Left renal cortex interstitium (tissue), 4 donors: ENCODE results near the gene NCKAP5. TPM values are rescaled to one million over a fixed set of nuclear protein-coding genes. Genes with fewer than 3 reads are reported as not detected.
"Not testable (repeated sequence)": the region's sequence is repeated elsewhere in the genome, so short reads cannot be mapped to it uniquely, and the experiment has no call there.

ENCODE experiments used
- DNase-seq, 4 donors: peaks; one replicate each; pipeline ENCODE4 v3.0.0-alpha.2; 2013; ENCODE audit warnings: low read depth in 4 of 4, low spot score in 2 of 4, missing footprints in 1 of 4
- polyA plus RNA-seq, 4 donors: library from polyadenylated mRNA; unstranded; fragments of 120-200 nt; gene quantifications; one replicate each; pipeline ENCODE4 v1.2.1, GENCODE V29; 2013; ENCODE audit not compliant: insufficient read length in 4 of 4

The NCKAP5 gene
- polyA plus RNA-seq, 4 donors: 5.9 to 8.1 (median 7.0) TPM

DNA sequence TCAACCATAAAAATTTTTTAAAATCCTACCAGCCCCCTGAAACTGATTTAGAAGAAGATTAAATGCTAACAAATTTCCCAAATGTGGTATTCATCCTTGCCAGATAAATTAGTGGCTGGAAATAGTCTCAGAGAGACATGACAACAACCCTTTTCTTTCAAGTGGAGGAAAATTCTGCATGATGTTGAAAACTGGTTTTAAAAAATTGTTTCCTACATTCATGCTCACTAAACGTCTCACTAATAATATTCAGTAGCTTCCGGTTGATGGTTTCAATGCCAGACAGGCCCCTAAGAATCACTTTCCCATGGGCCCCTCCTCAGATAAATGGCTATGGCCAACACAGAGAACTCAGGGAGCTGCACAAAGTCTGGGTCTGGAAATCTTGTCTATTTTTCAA is 43.2 kb downstream of the NCKAP5 start:
- DNase-seq: no peak

- DNase-seq: no peak
Measured at GRCh38 chr2:133523406-133523805, 44.9 kb downstream of the NCKAP5 start.

DNA sequence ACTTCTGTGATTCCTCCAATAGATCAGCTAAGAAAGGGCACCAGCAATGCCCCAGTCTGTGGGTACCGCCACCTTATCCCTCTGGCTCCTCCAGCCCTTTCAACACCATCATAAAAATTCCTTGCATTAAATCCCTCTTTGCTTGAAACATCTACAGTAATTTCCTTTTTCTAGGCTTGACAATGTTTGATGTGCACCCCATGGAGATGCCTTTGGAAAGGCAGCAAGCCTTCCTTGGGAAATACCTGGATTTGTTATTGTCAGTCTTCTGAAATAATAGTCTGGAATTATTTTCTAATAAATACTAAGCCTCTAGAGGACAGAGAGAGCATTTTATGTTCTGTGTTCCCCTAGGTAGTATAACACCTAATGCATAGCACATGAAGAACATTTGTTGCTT is 46.1 kb downstream of the NCKAP5 start:
- no peak for DNase-seq

GRCh38 chr2:133521146-133521745 is 47.0 kb downstream of the NCKAP5 start:
- no peak for DNase-seq

DNA sequence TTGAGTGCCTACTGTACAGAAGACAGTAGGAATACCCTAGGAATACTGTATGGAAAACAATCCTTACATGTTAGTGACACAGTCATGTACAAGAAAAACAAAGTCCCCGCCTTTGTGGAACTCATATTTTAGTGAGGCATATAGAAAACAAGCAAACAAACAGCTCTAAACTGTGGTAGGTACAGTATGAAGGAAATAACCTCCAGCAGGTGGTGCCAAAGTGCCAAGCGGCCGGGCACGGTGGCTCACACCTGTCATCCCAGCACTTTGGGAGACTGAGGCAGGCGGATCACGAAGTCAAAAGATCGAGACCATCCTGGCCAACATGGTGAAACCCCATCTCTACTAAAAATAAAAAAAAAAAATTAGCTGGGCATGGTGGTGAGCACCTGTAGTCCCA is 48.6 kb downstream of the NCKAP5 start:
- DNase-seq: not testable (repeated sequence)

DNA sequence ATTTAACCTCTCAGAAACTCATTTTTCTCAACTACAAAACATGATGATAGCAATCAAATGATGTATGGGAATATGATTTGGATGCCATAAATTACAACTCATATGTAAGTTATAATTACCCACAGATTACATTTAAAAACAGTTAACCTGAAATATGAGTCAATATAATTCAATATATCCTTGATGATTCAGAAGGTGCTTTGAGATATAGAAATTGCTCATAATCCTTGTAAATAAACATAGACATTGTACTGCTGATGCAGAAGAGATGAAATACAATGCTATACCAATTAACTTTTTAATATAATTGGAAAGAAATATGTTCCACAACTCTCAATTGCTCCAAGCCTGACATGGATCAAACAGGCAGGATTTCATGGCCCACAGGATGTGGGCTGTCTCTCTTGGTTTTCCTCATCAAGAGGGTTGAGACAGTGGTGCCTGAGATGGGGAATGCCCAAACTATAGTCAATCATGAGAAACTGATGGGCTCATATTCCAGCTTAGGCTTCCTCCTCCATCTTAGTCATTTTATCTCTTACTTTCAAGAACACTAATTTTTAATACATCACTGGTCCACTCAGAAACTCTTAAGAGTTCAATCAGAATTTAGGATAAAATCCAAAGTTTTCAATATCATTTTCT is 49.4 kb downstream of the NCKAP5 start:
- no peak for DNase-seq

- DNase-seq: no peak
Measured at GRCh38 chr2:133517876-133518275, 50.4 kb downstream of the NCKAP5 start.

DNA sequence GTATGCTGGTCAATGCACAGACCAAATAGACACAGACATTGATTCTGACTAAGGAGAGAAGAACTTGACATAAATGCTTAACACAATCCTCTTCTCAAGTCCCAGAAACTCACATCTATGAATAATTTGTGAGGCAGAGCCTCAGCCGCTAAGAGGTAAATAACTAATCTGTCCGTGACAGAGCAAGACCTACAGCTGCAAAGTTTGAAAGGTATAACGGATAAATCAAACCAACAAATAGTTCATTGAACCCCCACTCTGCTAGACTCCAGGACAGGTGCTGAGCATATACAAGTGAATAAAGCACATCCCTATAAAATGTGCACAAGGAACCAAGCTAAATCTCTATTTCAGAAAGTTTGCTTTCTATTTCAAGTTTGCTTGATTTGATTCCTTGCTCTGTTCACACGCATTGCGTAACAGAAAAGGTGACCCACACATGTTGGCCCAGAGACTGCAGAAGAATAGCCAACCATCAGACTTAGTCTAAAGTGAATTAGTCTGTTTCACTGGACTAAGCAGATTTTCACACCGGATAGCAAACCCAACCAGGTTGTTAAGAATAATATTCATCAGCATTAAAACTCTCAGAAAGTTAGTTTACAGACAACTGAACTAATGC is 51.7 kb downstream of the NCKAP5 start:
- no peak for DNase-seq

DNA sequence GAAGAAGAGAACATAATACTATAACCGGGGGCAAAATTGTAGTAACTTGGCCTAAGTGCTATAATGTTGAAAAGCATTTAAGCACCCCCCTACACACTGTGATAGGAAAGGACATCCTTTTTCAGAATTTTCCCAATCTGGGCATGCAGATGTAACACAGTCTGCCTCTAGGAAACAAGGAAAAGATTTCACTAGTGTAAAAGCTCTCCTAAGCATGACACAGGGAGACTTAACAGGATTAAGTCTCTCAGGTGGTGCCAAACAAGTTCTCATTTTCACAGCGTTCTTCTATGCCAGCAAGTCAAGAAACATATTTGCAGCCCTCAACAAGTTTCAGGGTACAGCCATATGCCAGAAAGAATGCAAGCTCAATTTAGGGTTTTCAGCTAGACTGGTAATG is 53.0 kb downstream of the NCKAP5 start:
- no peak for DNase-seq

DNA sequence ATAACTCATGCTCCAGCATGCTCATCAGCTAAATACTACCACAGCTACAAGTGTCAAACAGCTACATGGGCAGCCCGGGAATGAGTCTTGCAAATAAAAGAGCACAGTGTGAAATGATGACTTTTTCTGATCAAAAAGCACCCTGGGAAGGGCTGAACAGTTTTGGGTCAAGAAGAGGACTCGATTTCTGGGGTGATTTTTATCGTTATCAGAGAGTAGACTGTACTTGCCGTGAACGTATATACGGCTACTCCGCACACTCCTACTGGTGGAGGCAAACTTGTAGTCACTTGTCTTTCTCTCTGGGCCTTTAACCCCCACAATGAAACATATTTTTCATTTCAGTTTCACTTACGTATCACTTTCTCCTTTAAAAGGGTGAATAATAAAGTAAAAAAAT is 54.4 kb downstream of the NCKAP5 start:
- no peak for DNase-seq

DNA sequence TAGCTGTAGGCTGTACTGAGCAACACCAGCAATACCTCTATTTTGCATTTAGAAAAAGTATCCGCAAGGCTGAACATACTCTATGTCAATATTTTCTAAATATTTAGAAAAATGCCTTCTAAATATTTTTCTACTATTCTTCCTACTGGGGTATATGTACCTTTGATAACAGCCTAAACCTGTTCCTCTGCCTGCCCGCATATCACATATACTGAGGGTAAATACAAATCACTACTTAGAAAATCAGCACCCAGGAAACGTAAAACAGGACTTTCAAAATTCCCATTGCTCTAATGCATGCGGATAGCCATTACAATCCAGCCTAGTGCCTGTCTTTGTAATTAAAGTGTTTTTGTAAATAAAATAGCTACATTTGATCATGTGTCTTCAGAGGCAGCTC is 56.1 kb downstream of the NCKAP5 start:
- DNase-seq: no peak

DNA sequence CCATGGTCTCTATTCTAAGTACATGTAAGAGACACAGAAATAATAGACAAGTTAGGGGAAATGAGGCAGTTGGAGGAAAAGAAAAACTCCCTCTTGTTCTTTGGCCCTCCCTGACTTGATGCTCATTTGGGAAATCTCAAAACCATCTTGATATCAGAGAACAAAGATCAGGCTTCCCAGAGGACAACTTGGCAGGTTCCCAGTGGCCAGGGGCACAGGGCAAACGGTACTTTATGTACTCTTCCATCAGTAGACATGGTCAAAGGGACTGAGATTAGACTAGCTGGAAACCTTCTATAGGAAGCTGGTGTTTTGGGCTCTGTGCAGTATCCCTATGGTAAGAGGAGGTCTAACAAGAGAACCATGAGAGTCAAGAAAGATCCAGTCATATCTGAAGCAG is 56.6 kb downstream of the NCKAP5 start:
- no peak for DNase-seq

DNA sequence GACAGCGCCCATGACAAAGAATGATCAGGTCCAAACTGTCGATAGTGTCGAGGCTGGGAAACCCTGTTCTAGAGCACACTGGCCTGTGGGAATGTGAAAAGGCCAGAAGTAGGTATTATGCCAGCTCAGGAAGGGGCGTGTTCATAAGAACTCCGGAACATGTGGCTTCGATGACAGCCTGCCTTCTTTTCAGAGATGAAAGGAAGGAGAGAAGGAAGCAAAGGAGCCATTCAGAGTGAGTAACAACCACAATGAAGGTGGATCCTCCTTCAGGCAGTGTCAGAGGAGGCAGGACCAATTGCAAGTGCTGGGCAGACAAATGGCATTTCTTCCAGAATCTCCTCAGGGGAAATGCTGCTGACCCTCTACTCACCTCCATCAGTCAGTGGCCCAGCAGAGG is 58.5 kb downstream of the NCKAP5 start:
- DNase-seq: no peak

DNA sequence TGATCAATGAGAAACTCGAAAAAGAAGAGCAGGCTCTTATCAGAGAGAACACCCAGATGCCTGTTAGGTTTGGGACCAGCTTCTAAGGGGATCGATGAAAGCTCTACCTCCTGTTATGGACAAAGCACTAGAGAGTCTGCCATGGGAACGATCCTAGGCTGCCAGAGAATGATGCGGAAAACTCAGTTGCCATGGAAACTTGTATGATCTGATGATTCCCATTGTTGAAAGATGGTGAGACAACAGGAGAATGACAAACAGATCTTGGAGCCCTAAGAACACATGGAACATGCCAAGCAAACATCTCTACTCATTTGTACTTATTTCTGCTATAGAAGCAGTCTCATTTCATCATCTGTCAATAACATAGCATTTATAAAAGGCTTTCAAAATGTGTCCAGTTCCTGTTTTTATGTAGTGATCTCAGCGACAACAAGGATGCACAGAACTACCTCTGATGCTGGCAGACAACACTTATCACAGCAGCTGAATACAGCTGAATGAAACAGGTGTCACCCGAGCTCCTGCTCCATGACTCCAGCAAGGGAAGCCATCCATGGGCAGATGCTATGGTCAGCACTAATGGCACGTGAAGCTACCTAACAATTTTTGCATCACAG is 59.6 kb downstream of the NCKAP5 start:
- no peak for DNase-seq

DNA sequence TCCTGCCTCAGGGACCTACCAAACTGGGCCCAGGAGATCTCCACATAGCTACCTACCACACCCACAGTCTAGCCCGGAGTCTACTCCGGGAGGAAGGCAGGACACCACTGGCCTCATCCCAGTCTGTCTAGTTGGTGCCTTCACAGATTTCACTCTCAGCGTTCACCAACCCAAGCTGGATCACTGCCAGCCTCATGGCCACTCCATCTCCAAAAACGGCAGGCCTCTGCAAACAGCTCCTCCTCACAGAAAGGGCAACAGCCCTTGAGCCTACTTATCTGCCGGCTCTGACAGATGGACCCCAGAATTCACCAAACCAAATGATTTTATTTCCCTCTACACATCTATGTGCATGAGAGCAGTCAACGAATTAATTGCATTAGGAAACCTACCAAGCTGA is 61.3 kb downstream of the NCKAP5 start:
- no peak for DNase-seq

DNA sequence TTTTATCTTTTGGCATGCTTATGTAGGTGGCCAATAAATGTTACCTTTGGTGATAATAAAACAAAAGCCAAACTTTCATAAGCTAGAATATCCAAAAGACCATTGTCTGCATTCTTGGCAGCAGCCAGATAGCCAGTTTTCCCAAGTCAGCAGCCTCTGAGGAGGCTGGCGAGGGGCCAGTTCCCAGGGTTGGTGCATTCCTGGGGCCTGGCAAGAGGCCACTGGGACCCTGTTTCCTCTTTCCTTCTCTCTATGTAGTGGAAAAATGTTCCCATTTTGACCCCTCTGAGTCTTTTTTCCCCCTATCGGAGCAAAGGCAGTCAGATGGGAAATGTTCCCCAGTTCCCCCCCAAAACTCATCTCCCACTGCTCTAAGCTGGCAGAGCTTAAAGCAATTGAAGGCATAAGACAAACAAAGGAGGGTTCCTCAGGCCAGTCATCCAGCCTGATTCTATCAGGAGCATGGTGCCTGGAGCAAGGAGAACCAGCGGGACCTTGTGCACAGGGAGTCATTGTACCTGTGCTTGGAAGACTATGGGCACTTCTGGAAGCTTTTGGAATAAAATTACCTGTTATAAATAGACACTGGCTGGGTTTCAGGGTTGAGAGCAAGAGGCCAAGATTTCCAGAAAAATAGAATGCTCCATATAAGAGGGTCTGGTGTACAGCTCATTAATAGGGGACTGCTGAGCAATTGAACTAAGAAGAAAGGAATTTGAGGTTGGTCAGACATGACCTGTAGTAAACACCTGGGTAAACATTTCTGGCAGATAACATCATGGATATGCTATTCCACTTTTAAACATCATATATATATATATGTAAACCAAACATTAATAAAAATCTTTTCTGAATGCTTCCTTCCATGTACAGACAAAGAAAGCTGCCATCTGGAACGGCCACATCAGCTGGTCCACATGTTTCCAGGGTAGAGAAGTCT is 63.4 kb downstream of the NCKAP5 start:
- DNase-seq: no peak

DNA sequence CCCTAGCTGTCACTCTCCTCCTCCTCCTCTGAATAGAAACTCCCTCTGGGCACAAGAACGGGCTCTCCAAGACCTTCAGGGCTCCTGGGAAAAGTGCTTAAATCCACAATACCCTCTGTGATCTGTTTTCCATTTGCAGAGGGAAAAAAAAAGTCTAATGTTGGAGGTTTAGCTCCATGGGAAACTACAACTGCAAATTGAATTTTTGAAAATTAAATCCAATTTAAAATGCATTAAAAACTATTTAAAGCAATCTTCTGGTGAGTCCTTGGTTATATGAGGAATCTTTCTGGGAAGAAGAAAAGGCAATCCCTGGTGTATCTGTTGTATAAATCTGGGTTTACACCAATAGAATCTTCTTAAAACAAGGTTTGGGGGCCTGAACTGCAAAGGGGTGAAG is 64.3 kb downstream of the NCKAP5 start:
- DNase-seq: no peak

DNA sequence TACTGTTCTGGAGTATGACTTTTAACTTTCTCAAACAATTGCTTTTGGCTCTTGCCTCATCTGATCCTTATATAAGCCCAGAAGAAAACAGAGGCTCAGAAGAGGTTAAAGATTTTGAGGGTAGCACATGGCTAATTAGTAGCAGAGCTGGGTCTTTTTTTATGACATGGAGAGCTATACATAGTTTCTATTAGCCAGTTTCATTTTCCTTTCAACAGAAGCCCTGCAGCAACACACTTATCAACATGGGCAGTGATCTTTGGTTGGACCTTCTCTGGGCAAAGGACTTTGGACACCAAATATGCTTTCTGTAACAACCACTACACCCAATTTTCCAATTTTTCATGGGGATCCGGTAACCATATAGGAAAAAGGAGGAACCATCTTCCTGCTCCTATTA is 64.9 kb downstream of the NCKAP5 start:
- DNase-seq: no peak

- DNase-seq: no peak
Measured at GRCh38 chr2:133502678-133503077, 65.6 kb downstream of the NCKAP5 start.

- DNase-seq: no peak
Measured at GRCh38 chr2:133500917-133501316, 67.3 kb downstream of the NCKAP5 start.
